Activated naive CD8-positive, alpha-beta T cell treated with anti-CD3 and anti-CD28 coated beads, Interleukin-2, amount 10 ng/mL, durations not matched to agents 7 days and 5 days (primary cell): ENCODE measurements around the gene MMP2. TPM values are rescaled to one million over a fixed set of nuclear protein-coding genes. Genes with fewer than 3 reads are reported as not detected.

ENCODE experiments used
- ATAC-seq: fragments of 150-1000 bp; cut with Tn5 transposase; one replicate; pipeline ENCODE4 v1.10.0; 2021; ENCODE audit warnings: low read depth, moderate library complexity
- POLR2A ChIA-PET: fragments of 350-600 bp; sonication (Branson Sonifier 250); formaldehyde crosslinking; loops from one replicate; lab custom pipeline; 2021; ENCODE audit warnings: antibody characterized with exemption; lab: Charles Lee
- DNase-seq: peaks from one replicate; pipeline ENCODE4 v3.0.0; 2021
- H3K27ac Mint-ChIP-seq: one replicate; pipeline ENCODE4 v1.8.0; 2022; ENCODE audit warnings: mild to moderate bottlenecking, mixed read lengths
- H3K27me3 Mint-ChIP-seq: one replicate; pipeline ENCODE4 v1.8.0; 2022; ENCODE audit warnings: mild to moderate bottlenecking, moderate library complexity, mixed read lengths
- H3K36me3 Mint-ChIP-seq: one replicate; pipeline ENCODE4 v1.8.0; 2021; ENCODE audit warnings: mild to moderate bottlenecking, mixed read lengths
- H3K4me1 Mint-ChIP-seq: one replicate; pipeline ENCODE4 v1.8.0; 2021; ENCODE audit warnings: mixed read lengths
- H3K4me3 Mint-ChIP-seq: one replicate; pipeline ENCODE4 v1.8.0; 2022; ENCODE audit warnings: mild to moderate bottlenecking, moderate library complexity, mixed read lengths
- H3K9me3 Mint-ChIP-seq: one replicate; pipeline ENCODE4 v1.8.0; 2021; ENCODE audit warnings: mixed read lengths
- total RNA-seq, 2 experiments: library from RNA; stranded (reverse); gene quantifications; one replicate each; pipeline ENCODE4 v1.2.3, GENCODE V29; 2021

MMP2 gene
- total RNA-seq, result under 1 TPM; 0.28 TPM

- no peak for DNase-seq
- Mint-ChIP-seq H3K4me1 (no peaks in the 10 kb centered on the region), H3K9me3 (peaks cover 2% of the 10 kb centered on the region), H3K36me3 (no peaks in the 10 kb centered on the region), H3K27ac (no peak within 1 kb of the TSS), H3K4me3 (no peak within 1 kb of the TSS), H3K27me3 (peaks cover 38% of the 10 kb centered on the region)
- ATAC-seq, result no peak
- POLR2A ChIA-PET, result no interaction called here
These were observed at the start of gene MMP2 for GRCh38 chr16:55478827-55479429. MMP2 (plus strand) TSS chr16:55479198; CDS start chr16:55479480, 282 bp downstream.

DNA sequence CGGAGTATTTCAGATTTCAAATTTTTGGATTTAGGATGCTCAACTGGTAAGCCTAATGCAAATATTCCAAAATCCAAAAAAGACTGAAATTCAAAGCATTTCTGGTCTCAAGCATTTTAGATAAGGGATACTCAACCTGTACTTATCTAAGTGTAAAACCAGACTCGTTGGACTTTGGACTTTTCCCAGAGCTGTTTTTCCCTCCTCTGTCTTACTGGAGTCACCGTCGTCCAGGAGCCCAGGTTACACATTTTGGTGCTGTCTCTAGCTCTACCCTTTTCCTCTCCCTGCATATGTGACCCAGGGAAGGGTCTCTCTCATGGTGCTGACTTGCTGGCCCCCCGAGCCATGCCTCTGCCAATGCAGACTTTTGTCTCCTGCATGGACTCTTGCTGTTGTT is 46.0 kb upstream of the MMP2 start:
- no peaks in the 10 kb centered on the region for H3K27me3 Mint-ChIP-seq
- no peaks in the 10 kb centered on the region for H3K9me3 Mint-ChIP-seq
- no peak overlapping the region for H3K4me3 Mint-ChIP-seq
- ATAC-seq (no peak), DNase-seq (no peak)
- no peak overlapping the region for H3K27ac Mint-ChIP-seq
- no peaks in the 10 kb centered on the region for H3K36me3 Mint-ChIP-seq
- no peaks in the 10 kb centered on the region for H3K4me1 Mint-ChIP-seq
- POLR2A ChIA-PET, result no interaction called here

DNA sequence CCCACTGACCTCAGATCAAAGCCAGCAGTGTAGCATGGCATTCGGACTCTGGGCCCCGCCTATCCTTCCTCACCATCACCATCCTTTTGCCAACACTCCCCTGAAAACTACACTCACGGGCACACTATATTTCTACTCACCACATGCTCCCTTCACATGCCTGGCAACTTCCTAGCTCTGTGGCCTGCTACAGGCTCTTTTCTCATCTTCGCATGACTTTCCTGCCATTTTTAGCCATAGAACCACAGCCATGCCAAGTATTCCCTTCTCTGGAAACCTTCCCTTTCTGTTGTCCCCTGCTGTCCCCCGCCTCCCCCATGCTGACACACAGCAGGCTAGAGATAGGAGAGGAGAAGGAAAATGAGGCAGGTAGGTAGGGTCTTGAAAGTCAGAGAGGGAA is 45.5 kb upstream of the MMP2 start:
- POLR2A ChIA-PET, result no interaction called here
- no peak for ATAC-seq
- Mint-ChIP-seq H3K4me1 (no peaks in the 10 kb centered on the region), H3K27ac (no peak overlapping the region), H3K36me3 (no peaks in the 10 kb centered on the region), H3K9me3 (no peaks in the 10 kb centered on the region), H3K27me3 (no peaks in the 10 kb centered on the region), H3K4me3 (no peak overlapping the region)
- DNase-seq, result no peak

DNA sequence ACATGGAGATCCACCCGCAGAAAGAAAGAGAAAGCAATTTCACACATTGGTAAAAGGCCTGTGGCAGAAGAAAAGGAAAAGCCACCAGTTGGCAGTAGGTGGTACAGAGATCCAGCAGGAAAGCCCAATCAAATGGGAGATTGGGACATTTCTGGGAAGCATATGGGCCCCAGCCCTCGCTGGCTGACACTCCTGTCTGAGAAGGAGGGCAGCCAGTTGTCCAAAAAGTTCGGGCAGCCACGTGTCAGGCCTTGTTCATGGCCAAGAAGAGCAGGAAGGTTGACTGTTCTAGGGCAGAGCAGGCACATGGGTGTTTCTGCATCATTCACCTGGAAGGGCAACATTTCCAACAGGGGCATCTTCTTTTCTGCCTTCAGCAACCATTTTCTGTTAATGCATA is 45.0 kb upstream of the MMP2 start:
- H3K4me3 Mint-ChIP-seq, result no peak overlapping the region
- ATAC-seq (no peak), DNase-seq (no peak)
- no peaks in the 10 kb centered on the region for H3K9me3 Mint-ChIP-seq
- no peaks in the 10 kb centered on the region for H3K4me1 Mint-ChIP-seq
- no peaks in the 10 kb centered on the region for H3K36me3 Mint-ChIP-seq
- POLR2A ChIA-PET, result no interaction called here
- H3K27ac Mint-ChIP-seq, result no peak overlapping the region
- H3K27me3 Mint-ChIP-seq, result no peaks in the 10 kb centered on the region

DNA sequence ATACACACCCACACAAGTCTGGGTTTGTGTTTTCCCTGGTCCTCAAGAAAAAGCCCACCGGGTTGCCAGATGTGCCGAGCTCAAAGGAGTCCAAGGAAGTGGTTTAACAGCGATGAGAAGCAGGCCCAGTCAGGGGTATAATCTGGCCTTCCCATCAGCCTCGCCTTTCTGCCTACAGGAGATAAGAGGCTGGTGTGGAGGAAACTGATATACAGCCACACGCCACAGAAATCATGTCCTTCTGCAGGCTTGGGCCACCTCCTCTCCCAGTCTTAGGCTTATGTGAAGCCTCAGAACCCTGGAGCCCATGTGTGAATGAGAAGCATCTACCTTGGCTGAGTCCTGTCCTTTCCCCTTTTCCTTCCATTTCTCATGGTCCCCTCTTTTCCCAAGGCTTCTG is 43.6 kb upstream of the MMP2 start:
- Mint-ChIP-seq H3K9me3 (no peaks in the 10 kb centered on the region), H3K36me3 (no peaks in the 10 kb centered on the region), H3K4me1 (no peaks in the 10 kb centered on the region), H3K27me3 (peaks cover 2% of the 10 kb centered on the region), H3K27ac (no peak overlapping the region), H3K4me3 (no peak overlapping the region)
- no peak for DNase-seq
- POLR2A ChIA-PET, result no interaction called here
- ATAC-seq, result no peak

DNA sequence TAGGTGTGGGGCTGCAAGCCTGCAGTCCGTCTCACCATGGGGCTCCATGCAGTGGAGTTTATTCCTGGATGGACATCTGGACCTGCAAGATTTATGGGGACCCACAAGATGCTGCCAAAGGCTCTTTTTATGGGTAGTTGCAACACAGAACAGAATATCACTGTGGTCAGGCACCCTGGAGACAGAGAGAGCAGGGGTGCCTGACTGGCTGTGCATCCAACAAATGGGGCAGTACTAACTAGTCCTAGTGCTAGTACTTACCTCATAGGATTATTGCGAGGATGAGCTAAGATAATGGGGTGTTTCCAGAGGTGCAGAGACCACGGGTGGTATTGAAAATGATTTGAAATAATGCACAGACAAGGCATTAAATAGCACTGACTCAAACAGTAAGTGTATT is 42.4 kb upstream of the MMP2 start:
- DNase-seq (no peak), ATAC-seq (no peak)
- no peaks in the 10 kb centered on the region for H3K36me3 Mint-ChIP-seq
- H3K4me1 Mint-ChIP-seq, result no peaks in the 10 kb centered on the region
- H3K9me3 Mint-ChIP-seq, result no peaks in the 10 kb centered on the region
- POLR2A ChIA-PET, result no interaction called here
- no peak overlapping the region for H3K27ac Mint-ChIP-seq
- H3K27me3 Mint-ChIP-seq, result peaks cover 4% of the 10 kb centered on the region
- no peak overlapping the region for H3K4me3 Mint-ChIP-seq

DNA sequence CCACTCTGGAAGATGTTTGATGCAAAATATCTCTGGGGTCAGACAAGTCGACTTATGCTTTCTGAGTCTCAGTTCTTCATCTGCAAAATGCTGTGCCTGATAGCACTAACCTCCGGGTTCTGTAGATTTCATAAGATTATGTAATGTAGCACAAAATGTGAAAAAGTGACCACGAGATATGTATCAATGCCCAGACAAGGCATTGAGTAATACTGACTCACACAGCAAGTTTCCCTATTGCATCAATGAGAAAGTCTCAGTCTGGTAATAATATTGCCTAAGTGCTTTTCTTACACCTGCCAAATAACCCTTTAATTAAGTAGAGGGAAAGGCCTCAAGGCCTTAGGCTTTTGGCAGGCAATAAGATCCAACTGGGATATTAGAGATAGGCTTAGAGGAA is 41.4 kb upstream of the MMP2 start:
- H3K27me3 Mint-ChIP-seq, result peaks cover 4% of the 10 kb centered on the region
- no peaks in the 10 kb centered on the region for H3K36me3 Mint-ChIP-seq
- POLR2A ChIA-PET, result no interaction called here
- no peak overlapping the region for H3K4me3 Mint-ChIP-seq
- no peaks in the 10 kb centered on the region for H3K4me1 Mint-ChIP-seq
- DNase-seq (no peak), ATAC-seq (no peak)
- no peak overlapping the region for H3K27ac Mint-ChIP-seq
- no peaks in the 10 kb centered on the region for H3K9me3 Mint-ChIP-seq

DNA sequence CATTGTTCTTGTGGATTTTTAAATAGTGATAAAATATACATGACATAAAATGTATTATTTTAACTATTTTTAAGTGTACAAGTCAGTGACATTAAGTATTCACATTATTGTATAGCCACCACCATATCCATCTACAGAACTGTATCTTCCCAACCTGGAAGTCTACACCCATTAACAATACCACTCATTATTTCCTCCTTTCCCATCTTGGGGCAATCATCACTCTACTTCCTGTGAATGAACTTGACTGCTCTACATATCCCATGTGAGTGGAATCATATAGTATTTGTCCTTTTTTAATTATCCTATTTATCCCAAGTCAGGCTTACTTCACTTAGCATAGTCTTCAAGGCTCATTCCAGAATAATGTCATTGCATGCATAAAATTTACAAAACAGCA is 40.7 kb upstream of the MMP2 start:
- ATAC-seq, result no peak
- H3K4me3 Mint-ChIP-seq, result no peak overlapping the region
- no peak overlapping the region for H3K27ac Mint-ChIP-seq
- no peak for DNase-seq
- POLR2A ChIA-PET, result no interaction called here
- H3K4me1 Mint-ChIP-seq, result no peaks in the 10 kb centered on the region
- H3K27me3 Mint-ChIP-seq, result peaks cover 4% of the 10 kb centered on the region
- H3K9me3 Mint-ChIP-seq, result no peaks in the 10 kb centered on the region
- H3K36me3 Mint-ChIP-seq, result no peaks in the 10 kb centered on the region

DNA sequence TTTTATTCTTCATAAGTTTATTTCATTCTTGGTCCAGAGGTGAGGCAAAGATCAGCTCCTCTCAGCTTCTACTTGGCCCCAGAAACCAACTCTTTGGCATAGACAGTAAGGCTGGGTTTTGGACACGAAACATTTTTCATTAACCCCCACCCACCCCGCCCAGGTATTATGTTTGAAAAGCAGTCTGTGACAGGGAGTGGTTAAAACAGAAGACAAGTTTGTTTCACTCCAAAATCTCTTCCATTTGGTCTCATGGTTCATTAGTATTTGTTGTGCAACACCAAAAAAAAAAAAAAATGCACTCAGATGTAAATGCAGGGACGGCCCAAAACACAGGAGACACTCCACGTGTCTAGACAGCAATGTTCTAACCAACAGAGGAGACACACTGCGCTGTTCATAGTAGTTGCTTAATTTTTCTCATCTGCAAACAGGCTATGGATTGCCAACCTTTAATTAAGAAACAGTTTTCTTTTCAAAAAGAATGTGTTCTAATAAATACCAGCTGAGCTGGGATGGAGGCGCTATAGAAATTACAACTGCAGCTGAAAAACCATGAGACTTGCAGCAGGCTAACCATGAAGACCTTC is 39.8 kb upstream of the MMP2 start:
- POLR2A ChIA-PET, result no interaction called here
- no peaks in the 10 kb centered on the region for H3K9me3 Mint-ChIP-seq

DNA sequence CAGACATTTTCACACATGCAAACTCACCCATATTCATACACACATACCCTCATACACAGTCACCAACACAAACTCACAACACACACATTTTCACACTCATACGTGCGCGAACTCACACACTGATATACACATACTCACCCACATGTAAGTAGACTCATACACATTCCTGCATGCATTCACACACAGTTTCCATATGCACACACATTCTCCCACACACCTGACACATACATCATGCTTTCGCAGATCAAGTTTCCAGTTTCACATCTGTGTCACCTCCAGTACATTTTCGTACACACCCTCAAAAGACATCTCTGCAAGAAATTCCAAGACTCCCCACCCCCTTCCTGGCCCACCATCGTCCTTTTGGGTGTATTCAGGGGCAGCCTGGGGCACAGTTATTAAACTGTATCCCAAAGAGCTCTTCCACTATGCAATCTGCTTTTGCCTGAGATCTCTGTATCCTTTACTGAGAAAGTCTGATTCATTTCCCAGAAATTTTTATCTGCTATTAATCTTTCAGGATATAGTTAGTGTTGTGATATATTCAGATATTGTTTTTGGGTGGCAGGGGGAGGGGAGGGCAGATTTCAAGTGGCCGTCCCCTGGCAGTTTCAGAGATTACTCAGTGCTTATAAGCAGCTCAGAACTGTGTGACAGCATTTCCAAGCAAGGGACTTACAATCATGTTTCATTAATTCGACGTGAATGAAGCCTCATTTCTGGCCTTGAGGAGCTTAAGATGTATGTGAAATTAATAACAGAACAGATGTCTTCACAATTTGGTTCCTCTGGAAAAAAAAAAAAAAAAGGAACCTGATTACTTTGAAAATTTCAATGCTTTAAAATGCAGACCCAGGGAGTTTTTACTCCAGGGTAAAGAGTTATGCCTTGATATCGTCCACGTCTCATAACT is 35.3 kb upstream of the MMP2 start:
- Mint-ChIP-seq H3K9me3 (no peaks in the 10 kb centered on the region), H3K4me1 (no peaks in the 10 kb centered on the region), H3K36me3 (no peaks in the 10 kb centered on the region), H3K4me3 (no peak overlapping the region), H3K27ac (no peak overlapping the region), H3K27me3 (peaks cover 6% of the 10 kb centered on the region)
- DNase-seq (no peak), ATAC-seq (no peak)
- POLR2A ChIA-PET, result no interaction called here

More for the DNA sequence above, 39.8 kb upstream of the MMP2 start:
- Mint-ChIP-seq H3K27ac (no peak overlapping the region), H3K4me3 (no peak overlapping the region), H3K36me3 (no peaks in the 10 kb centered on the region), H3K27me3 (peaks cover 4% of the 10 kb centered on the region), H3K4me1 (no peaks in the 10 kb centered on the region)
- DNase-seq (no peak), ATAC-seq (no peak)

- ATAC-seq (no peak), DNase-seq (no peak)
- H3K4me1 Mint-ChIP-seq, result no peaks in the 10 kb centered on the region
- no peaks in the 10 kb centered on the region for H3K36me3 Mint-ChIP-seq
- POLR2A ChIA-PET, result no interaction called here
- peaks cover 6% of the 10 kb centered on the region for H3K27me3 Mint-ChIP-seq
- H3K4me3 Mint-ChIP-seq, result no peak overlapping the region
- no peak overlapping the region for H3K27ac Mint-ChIP-seq
- no peaks in the 10 kb centered on the region for H3K9me3 Mint-ChIP-seq
These were observed 34.1 kb upstream of the MMP2 start for GRCh38 chr16:55444754-55445485.

DNA sequence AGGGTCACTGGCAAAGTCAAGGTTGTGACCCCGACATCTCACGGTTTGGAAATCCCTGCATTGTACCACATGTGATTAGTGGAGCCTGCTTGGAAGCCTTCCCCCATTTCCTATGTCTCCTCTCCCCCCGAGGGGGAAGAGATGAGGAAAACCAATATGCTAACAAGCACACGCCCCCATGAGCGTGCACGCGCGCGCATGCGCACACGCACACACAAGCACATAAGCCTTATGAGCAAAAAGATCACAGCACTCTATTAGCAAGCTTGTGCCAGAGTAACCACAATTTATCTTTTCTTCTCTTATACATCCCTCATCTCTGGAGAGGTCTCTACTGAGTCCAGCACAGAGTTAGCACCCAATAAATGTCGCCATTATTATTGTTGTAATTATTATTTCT is 31.8 kb upstream of the MMP2 start:
- Mint-ChIP-seq H3K4me1 (no peaks in the 10 kb centered on the region), H3K36me3 (no peaks in the 10 kb centered on the region), H3K27ac (no peak overlapping the region), H3K4me3 (no peak overlapping the region), H3K27me3 (peaks cover 2% of the 10 kb centered on the region), H3K9me3 (no peaks in the 10 kb centered on the region)
- DNase-seq, result no peak
- no peak for ATAC-seq
- POLR2A ChIA-PET, result no interaction called here

DNA sequence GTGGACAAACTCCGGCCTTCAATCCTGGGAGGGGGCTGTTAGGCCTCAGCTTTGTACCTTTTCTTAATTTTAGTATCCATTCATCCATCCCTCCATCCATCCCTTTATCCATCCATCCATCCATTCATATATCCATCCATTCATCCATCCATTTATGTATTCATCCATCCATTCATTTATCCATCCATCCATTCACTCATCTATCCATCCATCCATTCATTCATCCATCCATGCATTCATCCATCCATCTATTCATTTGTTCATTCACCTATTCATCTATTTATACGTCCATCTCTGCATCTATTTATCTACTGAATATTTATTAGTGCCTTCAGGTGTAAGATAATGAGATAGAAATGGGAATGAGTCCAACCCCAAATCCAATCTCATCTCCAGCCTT is 26.0 kb upstream of the MMP2 start:
- no peak overlapping the region for H3K27ac Mint-ChIP-seq
- no peaks in the 10 kb centered on the region for H3K36me3 Mint-ChIP-seq
- peaks cover 2% of the 10 kb centered on the region for H3K9me3 Mint-ChIP-seq
- DNase-seq (no peak), ATAC-seq (no peak)
- H3K4me1 Mint-ChIP-seq, result no peaks in the 10 kb centered on the region
- no peak overlapping the region for H3K4me3 Mint-ChIP-seq
- H3K27me3 Mint-ChIP-seq, result peaks cover 2% of the 10 kb centered on the region
- POLR2A ChIA-PET, result no interaction called here
